COLO829 (cell line): ENCODE measurements around the gene UNC5A.
"Not testable (repeated sequence)": the region's sequence is repeated elsewhere in the genome, so short reads cannot be mapped to it uniquely, and the experiment has no call there.

ENCODE experiments used
- DNase-seq: peaks from one replicate; pipeline ENCODE4 v3.0.0; 2012; ENCODE audit warnings: low spot score

UNC5A gene

GRCh38 chr5:176863765-176864098 is 53.4 kb downstream of the UNC5A start:
- DNase-seq, result no peak

GRCh38 chr5:176864755-176865154 is 54.4 kb downstream of the UNC5A start:
- DNase-seq, result no peak

- no peak for DNase-seq
Observed at GRCh38 chr5:176865964-176866363, 55.6 kb downstream of the UNC5A start.

GRCh38 chr5:176866707-176867310 is 56.5 kb downstream of the UNC5A start:
- DNase-seq, result no peak

- no peak for DNase-seq
Observed at GRCh38 chr5:176868126-176868525, 57.8 kb downstream of the UNC5A start.

GRCh38 chr5:176868731-176869130 is 58.4 kb downstream of the UNC5A start:
- no peak for DNase-seq

- no peak for DNase-seq
Observed at GRCh38 chr5:176869501-176870109, 59.2 kb downstream of the UNC5A start.

- DNase-seq, result peak; percentile 29
Observed at GRCh38 chr5:176870110-176870591, 59.8 kb downstream of the UNC5A start.

- DNase-seq, result not testable (repeated sequence)
Observed at GRCh38 chr5:176870644-176871043, 60.3 kb downstream of the UNC5A start.

- DNase-seq, result not testable (repeated sequence)
Observed at GRCh38 chr5:176872586-176872985, 62.2 kb downstream of the UNC5A start.

GRCh38 chr5:176873011-176873410 is 62.7 kb downstream of the UNC5A start:
- not testable (repeated sequence) for DNase-seq

- no peak for DNase-seq
Observed at GRCh38 chr5:176873541-176874172, 63.3 kb downstream of the UNC5A start.

- DNase-seq, result no peak
Observed at GRCh38 chr5:176874198-176874780, 63.9 kb downstream of the UNC5A start.

GRCh38 chr5:176875014-176875550 is 64.7 kb downstream of the UNC5A start:
- DNase-seq, result no peak

- no peak for DNase-seq
Observed at GRCh38 chr5:176875783-176876505, 65.6 kb downstream of the UNC5A start.

GRCh38 chr5:176876506-176877431 is 66.4 kb downstream of the UNC5A start:
- DNase-seq, result no peak

GRCh38 chr5:176877793-176878331 is 67.5 kb downstream of the UNC5A start:
- no peak for DNase-seq

- no peak for DNase-seq
Observed at GRCh38 chr5:176878463-176878862, 68.1 kb downstream of the UNC5A start.

- DNase-seq, result no peak
Observed at GRCh38 chr5:176878906-176879662, 68.7 kb downstream of the UNC5A start.
